ENCODE data around the gene OPN3.

The OPN3 gene

DNA sequence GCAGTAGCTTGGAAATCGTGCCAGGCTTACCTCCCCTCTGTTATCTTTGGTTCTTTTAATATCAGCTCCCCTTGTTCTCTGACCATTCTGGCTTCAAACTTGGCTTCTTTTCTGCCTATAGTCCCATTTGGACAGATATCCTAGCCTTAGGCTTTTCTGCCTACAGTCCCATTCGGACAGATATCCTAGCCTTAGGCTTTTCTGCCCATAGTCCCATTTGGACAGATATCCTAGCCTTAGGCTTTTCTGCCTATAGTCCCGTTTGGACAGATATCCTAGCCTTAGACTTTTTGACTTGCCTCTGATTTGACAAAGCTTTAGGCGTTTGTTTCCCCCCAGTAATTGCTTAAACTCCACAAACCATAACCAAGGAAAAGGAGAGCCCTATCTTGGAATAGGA lies 25.6 kb downstream of the OPN3 start:
- Histone ChIP-seq H3K4me1 (ENCODE audit: control insufficient read depth, insufficient read depth, low read length) (no peaks in the 10 kb centered on the region), H3K4me3 (ENCODE audit: low read depth, low read length) (no peak overlapping the region), H3K27ac (ENCODE audit: extremely low read depth, low read depth, low read length) (no peak overlapping the region), H3K36me3 (ENCODE audit: control insufficient read depth in 2 of 2, insufficient read depth in 1 of 2, low read length in 2 of 2) (no peaks in the 10 kb centered on the region), H3K9me3 (ENCODE audit: control insufficient read depth, insufficient read depth, low read depth, low read length) (no peaks in the 10 kb centered on the region)
- ChIA-PET POLR2A (no interaction called here), CTCF (interaction anchor here (0.7 to 2.4 kb wide), 3 partner anchors 12 to 220 kb away, joined by 3 to 14 read pairs (median 7); no protein-coding TSS in a partner anchor)
- no peak for TF ChIP-seq ZNF112 (tag by site-specific recombination; IDR thresholded peaks at IDR 0.05)
- TF ChIP-seq ZSCAN5A (tag by site-specific recombination; IDR thresholded peaks at IDR 0.05), result no peak
- no peak for TF ChIP-seq ATF2 (tag by site-specific recombination; IDR thresholded peaks at IDR 0.05; ENCODE audit: low read depth)
- TF ChIP-seq ZNF223 (tag by site-specific recombination; IDR thresholded peaks at IDR 0.05), result no peak
- TF ChIP-seq ZBTB1 (tag by site-specific recombination; IDR thresholded peaks at IDR 0.05), result no peak
- TF ChIP-seq ZNF398 (tag by site-specific recombination; IDR thresholded peaks at IDR 0.05), result no peak
- no peak for TF ChIP-seq ZNF664 (tag by site-specific recombination; IDR thresholded peaks at IDR 0.05)
- TF ChIP-seq, protein P1, sequence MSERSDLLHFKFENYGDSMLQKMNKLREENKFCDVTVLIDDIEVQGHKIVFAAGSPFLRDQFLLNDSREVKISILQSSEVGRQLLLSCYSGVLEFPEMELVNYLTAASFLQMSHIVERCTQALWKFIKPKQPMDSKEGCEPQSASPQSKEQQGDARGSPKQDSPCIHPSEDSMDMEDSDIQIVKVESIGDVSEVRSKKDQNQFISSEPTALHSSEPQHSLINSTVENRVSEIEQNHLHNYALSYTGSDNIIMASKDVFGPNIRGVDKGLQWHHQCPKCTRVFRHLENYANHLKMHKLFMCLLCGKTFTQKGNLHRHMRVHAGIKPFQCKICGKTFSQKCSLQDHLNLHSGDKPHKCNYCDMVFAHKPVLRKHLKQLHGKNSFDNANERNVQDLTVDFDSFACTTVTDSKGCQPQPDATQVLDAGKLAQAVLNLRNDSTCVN (tag by site-specific recombination; optimal IDR thresholded peaks at IDR 0.05), result no peak

DNA sequence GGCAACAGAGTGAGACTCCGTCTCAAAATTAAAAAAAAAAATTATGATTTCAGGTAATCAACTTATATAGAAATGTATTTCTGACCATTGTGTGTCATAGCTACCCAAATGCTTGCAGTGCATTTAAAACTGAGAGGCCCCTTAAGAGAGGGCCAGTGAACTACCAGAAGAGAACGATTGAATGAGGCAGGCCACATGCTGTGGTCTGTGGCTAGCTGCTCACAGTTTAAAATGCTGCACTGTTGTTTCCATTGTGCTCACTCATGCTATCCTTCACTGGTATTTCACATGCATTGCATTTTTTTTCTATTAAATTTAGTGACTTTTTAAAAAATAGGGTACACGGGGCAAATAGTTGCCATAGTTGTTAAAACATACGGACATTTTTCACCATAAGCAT lies 26.0 kb downstream of the OPN3 start:
- POLR2A ChIA-PET, result no interaction called here
- Histone ChIP-seq H3K4me3 (ENCODE audit: low read depth, low read length) (no peak overlapping the region), H3K9me3 (ENCODE audit: control insufficient read depth, insufficient read depth, low read depth, low read length) (no peaks in the 10 kb centered on the region), H3K27ac (ENCODE audit: extremely low read depth, low read depth, low read length) (no peak overlapping the region), H3K36me3 (ENCODE audit: control insufficient read depth in 2 of 2, insufficient read depth in 1 of 2, low read length in 2 of 2) (no peaks in the 10 kb centered on the region), H3K4me1 (ENCODE audit: control insufficient read depth, insufficient read depth, low read length) (no peaks in the 10 kb centered on the region)
- no peak for TF ChIP-seq ZNF16 (tag by site-specific recombination; IDR thresholded peaks at IDR 0.05; ENCODE audit: low read depth)
- TF ChIP-seq ZNF677 (tag by site-specific recombination; IDR thresholded peaks at IDR 0.05), result no peak
- no peak for TF ChIP-seq ZNF645 (tag by site-specific recombination; IDR thresholded peaks at IDR 0.05)
- TF ChIP-seq ZBTB20 (tag by site-specific recombination; IDR thresholded peaks at IDR 0.05), result no peak
- TF ChIP-seq GLI4 (tag by site-specific recombination; IDR thresholded peaks at IDR 0.05), result no peak
- TF ChIP-seq, protein P2, sequence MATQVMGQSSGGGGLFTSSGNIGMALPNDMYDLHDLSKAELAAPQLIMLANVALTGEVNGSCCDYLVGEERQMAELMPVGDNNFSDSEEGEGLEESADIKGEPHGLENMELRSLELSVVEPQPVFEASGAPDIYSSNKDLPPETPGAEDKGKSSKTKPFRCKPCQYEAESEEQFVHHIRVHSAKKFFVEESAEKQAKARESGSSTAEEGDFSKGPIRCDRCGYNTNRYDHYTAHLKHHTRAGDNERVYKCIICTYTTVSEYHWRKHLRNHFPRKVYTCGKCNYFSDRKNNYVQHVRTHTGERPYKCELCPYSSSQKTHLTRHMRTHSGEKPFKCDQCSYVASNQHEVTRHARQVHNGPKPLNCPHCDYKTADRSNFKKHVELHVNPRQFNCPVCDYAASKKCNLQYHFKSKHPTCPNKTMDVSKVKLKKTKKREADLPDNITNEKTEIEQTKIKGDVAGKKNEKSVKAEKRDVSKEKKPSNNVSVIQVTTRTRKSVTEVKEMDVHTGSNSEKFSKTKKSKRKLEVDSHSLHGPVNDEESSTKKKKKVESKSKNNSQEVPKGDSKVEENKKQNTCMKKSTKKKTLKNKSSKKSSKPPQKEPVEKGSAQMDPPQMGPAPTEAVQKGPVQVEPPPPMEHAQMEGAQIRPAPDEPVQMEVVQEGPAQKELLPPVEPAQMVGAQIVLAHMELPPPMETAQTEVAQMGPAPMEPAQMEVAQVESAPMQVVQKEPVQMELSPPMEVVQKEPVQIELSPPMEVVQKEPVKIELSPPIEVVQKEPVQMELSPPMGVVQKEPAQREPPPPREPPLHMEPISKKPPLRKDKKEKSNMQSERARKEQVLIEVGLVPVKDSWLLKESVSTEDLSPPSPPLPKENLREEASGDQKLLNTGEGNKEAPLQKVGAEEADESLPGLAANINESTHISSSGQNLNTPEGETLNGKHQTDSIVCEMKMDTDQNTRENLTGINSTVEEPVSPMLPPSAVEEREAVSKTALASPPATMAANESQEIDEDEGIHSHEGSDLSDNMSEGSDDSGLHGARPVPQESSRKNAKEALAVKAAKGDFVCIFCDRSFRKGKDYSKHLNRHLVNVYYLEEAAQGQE (tag by site-specific recombination; IDR thresholded peaks at IDR 0.05), result no peak
- TF ChIP-seq ZNF146 (tag by site-specific recombination; IDR thresholded peaks at IDR 0.05), result no peak
- no peak for TF ChIP-seq ZFP69B (tag by site-specific recombination; IDR thresholded peaks at IDR 0.05)
- no peak for TF ChIP-seq OSR2 (tag by site-specific recombination; IDR thresholded peaks at IDR 0.05)
- no peak for TF ChIP-seq ZNF830 (tag by site-specific recombination; IDR thresholded peaks at IDR 0.05; ENCODE audit: low read depth)
- no peak for TF ChIP-seq ZNF610 (tag by site-specific recombination; IDR thresholded peaks at IDR 0.05; ENCODE audit: borderline replicate concordance)
- CTCF ChIA-PET, result interaction anchor here (0.7 to 2.4 kb wide), 2 partner anchors 13 to 221 kb away, joined by 3 to 14 read pairs; no protein-coding TSS in a partner anchor

Data from HEK293 (cell line).